CD8-positive, alpha-beta memory T cell (primary cell): ENCODE results near the gene HBB. TPM values are rescaled to one million over a fixed set of nuclear protein-coding genes. Genes with fewer than 3 reads are reported as not detected.
"Not testable (repeated sequence)": the region's sequence is repeated elsewhere in the genome, so short reads cannot be mapped to it uniquely, and the experiment has no call there.

Experiments
- CTCF ChIA-PET: fragments of 350-600 bp; sonication (Branson Sonifier 250); formaldehyde crosslinking; loops from one replicate; lab custom pipeline; 2021; ENCODE audit warnings: antibody characterized with exemption; lab: Charles Lee
- POLR2A ChIA-PET: fragments of 350-600 bp; sonication (Branson Sonifier 250); formaldehyde crosslinking; loops from one replicate; lab custom pipeline; 2021; ENCODE audit warnings: antibody characterized with exemption; lab: Charles Lee
- DNase-seq, 5 donors: peaks; one replicate each; pipeline versions ENCODE4 v3.0.0 to v3.0.0-alpha.2; 2020 to 2022; ENCODE audit warnings: mixed read lengths in 1 of 5
- H3K27ac ChIP-seq: one replicate; pipeline ENCODE4 v1.7.0; 2013; ENCODE audit warnings: low read depth, mild to moderate bottlenecking, low read length, moderate library complexity
- H3K27me3 ChIP-seq: 2 replicates; pipeline ENCODE4 v1.7.0; 2013; ENCODE audit warnings: low read length, mild to moderate bottlenecking; ENCODE audit not compliant: insufficient read depth, poor library complexity, severe bottlenecking
- H3K36me3 ChIP-seq: 2 replicates; pipeline ENCODE4 v1.7.0; 2013; ENCODE audit warnings: mild to moderate bottlenecking, low read length, moderate library complexity; ENCODE audit not compliant: insufficient read depth
- H3K4me1 ChIP-seq: 2 replicates; pipeline ENCODE4 v1.7.0; 2013; ENCODE audit warnings: mild to moderate bottlenecking, low read length, moderate library complexity; ENCODE audit not compliant: insufficient read depth
- H3K4me3 ChIP-seq: 2 replicates; pipeline ENCODE4 v1.7.0; 2013; ENCODE audit warnings: mild to moderate bottlenecking, low read length
- H3K9me3 ChIP-seq: 2 replicates; pipeline ENCODE4 v1.7.0; 2013; ENCODE audit warnings: mild to moderate bottlenecking, low read length
- H3K27ac Mint-ChIP-seq, 8 donors: one replicate each; pipeline ENCODE4 v1.8.0; 2020 to 2021; ENCODE audit warnings: mixed read lengths in 8 of 8, mild to moderate bottlenecking in 6 of 8, inconsistent platforms in 3 of 8, moderate library complexity in 3 of 8
- H3K27me3 Mint-ChIP-seq, 2 donors: one replicate each; pipeline ENCODE4 v1.8.0; 2020 to 2021; ENCODE audit warnings: mixed read lengths in 2 of 2, mild to moderate bottlenecking in 1 of 2, moderate library complexity in 1 of 2
- H3K36me3 Mint-ChIP-seq, 3 donors: one replicate each; pipeline ENCODE4 v1.8.0; 2020 to 2021; ENCODE audit warnings: mixed read lengths in 3 of 3, inconsistent platforms in 1 of 3, mild to moderate bottlenecking in 1 of 3
- H3K4me1 Mint-ChIP-seq, 3 donors: one replicate each; pipeline ENCODE4 v1.8.0; 2020 to 2021; ENCODE audit warnings: mixed read lengths in 3 of 3, inconsistent platforms in 1 of 3, mild to moderate bottlenecking in 1 of 3
- H3K4me3 Mint-ChIP-seq, 7 donors: one replicate each; pipeline ENCODE4 v1.8.0; 2020 to 2021; ENCODE audit warnings: mixed read lengths in 7 of 7, mild to moderate bottlenecking in 6 of 7, moderate library complexity in 4 of 7, inconsistent platforms in 2 of 7
- H3K9me3 Mint-ChIP-seq, 5 donors: one replicate each; pipeline ENCODE4 v1.8.0; 2020 to 2022; ENCODE audit warnings: mixed read lengths in 5 of 5, mild to moderate bottlenecking in 3 of 5, moderate library complexity in 2 of 5, inconsistent platforms in 1 of 5
- polyA plus RNA-seq: library from polyadenylated mRNA; unstranded; fragments of 300-500 nt; fragmentation: Illumina TruSeq; gene quantifications from one replicate; pipeline ENCODE4 v1.2.3, GENCODE V29; 2021
- total RNA-seq, 2 experiments: library from RNA; stranded (reverse); gene quantifications; one replicate each; pipeline ENCODE4 v1.2.3, GENCODE V29; 2021

The HBB gene
- total and polyA plus RNA-seq, 3 experiments from 2014 or later, result not detected

- no peaks in the 10 kb centered on the region for H3K4me1 Mint-ChIP-seq
- Histone ChIP-seq H3K36me3 (no peaks in the 10 kb centered on the region), H3K27me3 (no peaks in the 10 kb centered on the region), H3K9me3 (no peaks in the 10 kb centered on the region), H3K4me1 (no peaks in the 10 kb centered on the region), H3K27ac (no peak overlapping the region), H3K4me3 (no peak overlapping the region)
- no peaks in the 10 kb centered on the region for H3K36me3 Mint-ChIP-seq
- H3K9me3 Mint-ChIP-seq, result peaks cover 4 to 14% (median 9%) of the 10 kb centered on the region in 5 donors
- no peak overlapping the region for H3K4me3 Mint-ChIP-seq
- CTCF ChIA-PET, result no interaction called here
- POLR2A ChIA-PET, result no interaction called here
- no peak for DNase-seq
- peaks cover 0 to 9% of the 10 kb centered on the region in 2 donors for H3K27me3 Mint-ChIP-seq
- no peak overlapping the region for H3K27ac Mint-ChIP-seq
These were observed 31.8 kb upstream of the HBB start for GRCh38 chr11:5258543-5259262.

GRCh38 chr11:5257296-5257695 lies 30.4 kb upstream of the HBB start:
- Mint-ChIP-seq H3K4me1 (no peaks in the 10 kb centered on the region), H3K27ac (no peak overlapping the region), H3K27me3 (peaks cover 0 to 10% of the 10 kb centered on the region in 2 donors), H3K4me3 (no peak overlapping the region), H3K9me3 (peaks cover 4 to 14% (median 10%) of the 10 kb centered on the region in 5 donors), H3K36me3 (no peaks in the 10 kb centered on the region)
- Histone ChIP-seq H3K4me3 (no peak overlapping the region), H3K9me3 (no peaks in the 10 kb centered on the region), H3K36me3 (no peaks in the 10 kb centered on the region), H3K27ac (no peak overlapping the region), H3K4me1 (no peaks in the 10 kb centered on the region), H3K27me3 (no peaks in the 10 kb centered on the region)
- CTCF ChIA-PET, result no interaction called here
- POLR2A ChIA-PET, result no interaction called here
- no peak for DNase-seq

DNA sequence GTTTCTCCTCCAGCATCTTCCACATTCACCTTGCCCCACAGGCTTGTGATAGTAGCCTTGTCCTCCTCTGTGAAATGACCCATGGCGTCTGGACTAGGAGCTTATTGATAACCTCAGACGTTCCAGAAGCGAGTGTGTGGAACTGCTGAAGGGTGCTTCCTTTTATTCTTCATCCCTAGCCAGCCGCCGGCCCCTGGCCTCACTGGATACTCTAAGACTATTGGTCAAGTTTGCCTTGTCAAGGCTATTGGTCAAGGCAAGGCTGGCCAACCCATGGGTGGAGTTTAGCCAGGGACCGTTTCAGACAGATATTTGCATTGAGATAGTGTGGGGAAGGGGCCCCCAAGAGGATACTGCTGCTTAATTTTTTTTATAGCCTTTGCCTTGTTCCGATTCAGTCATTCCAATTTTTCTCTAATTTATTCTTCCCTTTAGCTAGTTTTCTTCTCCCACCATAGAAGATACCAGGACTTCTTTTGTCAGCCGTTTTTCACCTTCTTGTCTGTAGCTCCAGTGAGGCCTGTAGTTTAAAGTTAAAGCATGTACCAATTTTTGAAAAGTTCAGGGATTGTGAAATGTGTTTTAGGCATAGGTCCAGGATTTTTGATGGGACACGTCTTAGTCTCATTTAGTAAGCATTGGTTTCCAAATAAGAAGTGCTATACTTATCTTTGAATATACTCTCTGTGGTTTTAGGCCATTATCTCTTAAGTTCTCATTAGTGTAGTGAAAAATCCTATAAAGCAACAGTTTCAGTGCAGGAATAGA lies 28.0 kb upstream of the HBB start, which contains the start of gene HBG2:
Gene HBG2 (minus strand): TSS at position 136 of the 768 bp plus-strand sequence. CDS start 53 bp downstream, at position 83.
- H3K36me3 Mint-ChIP-seq, H3K4me1 ChIP-seq, H3K9me3 ChIP-seq, H3K4me3 ChIP-seq, H3K27ac Mint-ChIP-seq, POLR2A ChIA-PET, H3K27me3 ChIP-seq, H3K36me3 ChIP-seq, H3K4me1 Mint-ChIP-seq, CTCF ChIA-PET, DNase-seq, H3K4me3 Mint-ChIP-seq: not testable (repeated sequence)
- Mint-ChIP-seq H3K27me3 (peaks cover 0 to 11% of the 10 kb centered on the region in 2 donors), H3K9me3 (peaks cover 2 to 10% (median 4%) of the 10 kb centered on the region in 5 donors)
- H3K27ac ChIP-seq, result peak within 1 kb of the TSS; percentile 20

DNA sequence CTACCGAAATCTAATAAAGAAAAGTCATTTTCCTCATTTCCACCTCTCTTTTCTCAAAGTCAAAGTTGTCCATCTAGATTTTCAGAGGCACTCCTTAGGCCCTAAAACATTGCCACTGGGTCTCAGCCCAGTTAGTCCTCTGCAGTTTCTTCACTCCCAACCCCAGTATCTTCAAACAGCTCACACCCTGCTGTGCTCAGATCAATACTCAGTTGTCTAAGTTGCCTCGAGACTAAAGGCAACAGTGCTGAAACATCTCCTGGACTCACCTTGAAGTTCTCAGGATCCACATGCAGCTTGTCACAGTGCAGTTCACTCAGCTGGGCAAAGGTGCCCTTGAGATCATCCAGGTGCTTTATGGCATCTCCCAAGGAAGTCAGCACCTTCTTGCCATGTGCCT lies 27.2 kb upstream of the HBB start:
- H3K36me3 Mint-ChIP-seq, POLR2A ChIA-PET, H3K9me3 Mint-ChIP-seq, H3K27ac Mint-ChIP-seq, CTCF ChIA-PET, H3K4me3 ChIP-seq, DNase-seq, H3K4me1 Mint-ChIP-seq, H3K27me3 ChIP-seq, H3K4me3 Mint-ChIP-seq, H3K4me1 ChIP-seq, H3K36me3 ChIP-seq, H3K27ac ChIP-seq, H3K9me3 ChIP-seq: not testable (repeated sequence)
- peaks cover 0 to 11% of the 10 kb centered on the region in 2 donors for H3K27me3 Mint-ChIP-seq

- H3K27me3 ChIP-seq, POLR2A ChIA-PET, DNase-seq, H3K4me1 Mint-ChIP-seq, CTCF ChIA-PET, H3K9me3 ChIP-seq, H3K4me3 Mint-ChIP-seq, H3K36me3 ChIP-seq, H3K36me3 Mint-ChIP-seq, H3K27ac Mint-ChIP-seq, H3K4me3 ChIP-seq, H3K9me3 Mint-ChIP-seq, H3K4me1 ChIP-seq: not testable (repeated sequence)
- H3K27me3 Mint-ChIP-seq, result peaks cover 0 to 11% of the 10 kb centered on the region in 2 donors
- peak overlapping the region; percentile 1 for H3K27ac ChIP-seq
These were observed 26.6 kb upstream of the HBB start for GRCh38 chr11:5253440-5253839.

GRCh38 chr11:5252919-5253265 lies 26.0 kb upstream of the HBB start:
- Histone ChIP-seq H3K27ac (peak overlapping the region; percentile 54), H3K4me3 (no peak overlapping the region), H3K27me3 (no peaks in the 10 kb centered on the region), H3K36me3 (no peaks in the 10 kb centered on the region), H3K9me3 (no peaks in the 10 kb centered on the region), H3K4me1 (no peaks in the 10 kb centered on the region)
- Mint-ChIP-seq H3K36me3 (no peaks in the 10 kb centered on the region), H3K4me3 (no peak overlapping the region), H3K4me1 (no peaks in the 10 kb centered on the region), H3K27ac (peak overlapping the region in 1 of 8 donors; percentile 85), H3K27me3 (peaks cover 0 to 11% of the 10 kb centered on the region in 2 donors), H3K9me3 (peaks cover 0 to 3% (median 3%) of the 10 kb centered on the region in 5 donors)
- ChIA-PET CTCF (no interaction called here), POLR2A (no interaction called here)
- no peak for DNase-seq

GRCh38 chr11:5252192-5252918 lies 25.5 kb upstream of the HBB start:
- CTCF ChIA-PET, result no interaction called here

DNA sequence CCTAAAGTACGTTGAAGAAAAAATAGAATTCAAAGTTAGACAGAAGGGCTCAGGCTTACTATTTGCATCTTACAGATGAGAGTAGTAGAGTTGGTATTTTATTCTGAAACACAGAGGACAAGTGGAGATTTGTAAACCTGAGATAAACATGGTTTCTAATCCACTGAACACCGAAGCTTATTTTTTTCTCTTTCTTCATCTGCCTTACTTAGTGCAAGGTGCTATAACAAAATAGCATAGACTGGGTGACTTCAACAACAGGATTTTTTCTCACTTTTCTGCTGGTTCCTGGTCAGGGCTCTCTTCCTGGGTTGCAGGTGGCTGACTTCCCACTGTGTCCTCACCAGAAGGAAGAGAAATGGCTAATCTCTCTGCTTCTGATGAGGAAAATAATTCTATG lies 24.9 kb upstream of the HBB start:
- Histone ChIP-seq H3K36me3 (no peaks in the 10 kb centered on the region), H3K27me3 (no peaks in the 10 kb centered on the region), H3K9me3 (no peaks in the 10 kb centered on the region), H3K4me3 (no peak overlapping the region), H3K4me1 (no peaks in the 10 kb centered on the region), H3K27ac (peak overlapping the region; percentile 54)
- no peak for DNase-seq
- Mint-ChIP-seq H3K9me3 (peaks cover 0 to 3% (median 0%) of the 10 kb centered on the region in 5 donors), H3K27me3 (peaks cover 0 to 11% of the 10 kb centered on the region in 2 donors), H3K4me1 (no peaks in the 10 kb centered on the region), H3K27ac (no peak overlapping the region), H3K4me3 (no peak overlapping the region), H3K36me3 (no peaks in the 10 kb centered on the region)
- ChIA-PET CTCF (no interaction called here), POLR2A (no interaction called here)

More at GRCh38 chr11:5252192-5252918, 25.5 kb upstream of the HBB start:
- Histone ChIP-seq H3K9me3 (no peaks in the 10 kb centered on the region), H3K36me3 (no peaks in the 10 kb centered on the region), H3K4me3 (no peak overlapping the region), H3K4me1 (no peaks in the 10 kb centered on the region), H3K27me3 (no peaks in the 10 kb centered on the region), H3K27ac (peak overlapping the region; percentile 54)
- no peak overlapping the region for H3K4me3 Mint-ChIP-seq
- POLR2A ChIA-PET, result no interaction called here
- H3K9me3 Mint-ChIP-seq, result peaks cover 0 to 3% (median 0%) of the 10 kb centered on the region in 5 donors
- no peak for DNase-seq
- peaks cover 0 to 11% of the 10 kb centered on the region in 2 donors for H3K27me3 Mint-ChIP-seq
- H3K36me3 Mint-ChIP-seq, result no peaks in the 10 kb centered on the region
- peak overlapping the region in 1 of 8 donors; percentile 85 for H3K27ac Mint-ChIP-seq
- H3K4me1 Mint-ChIP-seq, result no peaks in the 10 kb centered on the region
